Lower leg skin (tissue), 4 donors: Measurements from ENCODE around the gene DCDC2. TPM values are rescaled to one million over a fixed set of nuclear protein-coding genes. Genes with fewer than 3 reads are reported as not detected.

ENCODE experiments used
- DNase-seq, 2 donors: peaks; one replicate each; pipeline ENCODE4 v3.0.0-alpha.2; 2019; ENCODE audit warnings: low spot score in 2 of 2
- H3K4me3 ChIP-seq: fragments of 200-600 bp; sonication (generic); 2 replicates; pipeline ENCODE4 v1.5.1; 2017; ENCODE audit warnings: mild to moderate bottlenecking, low read depth; ENCODE audit not compliant: poor library complexity, severe bottlenecking
- POLR2A ChIP-seq, 2 donors: fragments of 450-650 bp; IDR thresholded peaks; one replicate each; pipeline ENCODE4 v1.6.1; 2016 to 2017; ENCODE audit warnings: antibody characterized with exemption in 2 of 2, mild to moderate bottlenecking in 1 of 2, moderate library complexity in 1 of 2
- WGBS, 2 donors: methylation state at CpG; one replicate each; pipeline ENCODE4 v1.1.5; 2018; 5-methylcytosine and 5-hydroxymethylcytosine counted together
- intact Hi-C: fragments of 100-400 bp; cut with DNase I; formaldehyde crosslinking; loops from one replicate; pipeline ENCODE4 v1.15.0; 2023; ENCODE audit warnings: low total_unique reads
- total RNA-seq, 4 donors: library from RNA; depleted of rRNA; stranded (reverse); fragments of >200 nt; gene quantifications; one replicate each; pipeline ENCODE4 v1.1.0, GENCODE V29; 2016
- TF ChIP-seq, protein P1 (sequence below), 3 donors: fragments of 450-650 bp; IDR thresholded peaks; one replicate each; pipeline ENCODE4 v1.5.1; 2016; ENCODE audit warnings: antibody characterized with exemption in 3 of 3, mild to moderate bottlenecking in 3 of 3, moderate library complexity in 2 of 3

Gene DCDC2
- total RNA-seq, 4 donors from 2014 or later = 0.10 to 0.20 TPM; not detected in 2

- WGBS, 2 donors = 48 to 56% methylated on average over 7 of the region's 7 CpGs
- H3K4me3 ChIP-seq = no peak overlapping the region
- no peak for DNase-seq
- intact Hi-C loops = no loop called here
- no peak for TF ChIP-seq POLR2A (IDR thresholded peaks at IDR 0.05)
- TF ChIP-seq, protein P1, sequence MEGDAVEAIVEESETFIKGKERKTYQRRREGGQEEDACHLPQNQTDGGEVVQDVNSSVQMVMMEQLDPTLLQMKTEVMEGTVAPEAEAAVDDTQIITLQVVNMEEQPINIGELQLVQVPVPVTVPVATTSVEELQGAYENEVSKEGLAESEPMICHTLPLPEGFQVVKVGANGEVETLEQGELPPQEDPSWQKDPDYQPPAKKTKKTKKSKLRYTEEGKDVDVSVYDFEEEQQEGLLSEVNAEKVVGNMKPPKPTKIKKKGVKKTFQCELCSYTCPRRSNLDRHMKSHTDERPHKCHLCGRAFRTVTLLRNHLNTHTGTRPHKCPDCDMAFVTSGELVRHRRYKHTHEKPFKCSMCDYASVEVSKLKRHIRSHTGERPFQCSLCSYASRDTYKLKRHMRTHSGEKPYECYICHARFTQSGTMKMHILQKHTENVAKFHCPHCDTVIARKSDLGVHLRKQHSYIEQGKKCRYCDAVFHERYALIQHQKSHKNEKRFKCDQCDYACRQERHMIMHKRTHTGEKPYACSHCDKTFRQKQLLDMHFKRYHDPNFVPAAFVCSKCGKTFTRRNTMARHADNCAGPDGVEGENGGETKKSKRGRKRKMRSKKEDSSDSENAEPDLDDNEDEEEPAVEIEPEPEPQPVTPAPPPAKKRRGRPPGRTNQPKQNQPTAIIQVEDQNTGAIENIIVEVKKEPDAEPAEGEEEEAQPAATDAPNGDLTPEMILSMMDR (IDR thresholded peaks at IDR 0.05) = no peak
Measured at GRCh38 chr6:24122139-24122538, 235.7 kb downstream of the DCDC2 start.

Other genes with a start within 250 kb of the DCDC2 start
- gene NRSN1, start 231.8 kb downstream of the DCDC2 start, total RNA-seq = not detected
- 10 to 100 TPM; 16.0 to 25.4 (median 20.6) TPM for gene MRS2, start 44.9 kb upstream of the DCDC2 start, total RNA-seq
- gene GPLD1, start 131.5 kb upstream of the DCDC2 start, total RNA-seq = 10 to 100 TPM; 24.4 to 69.6 (median 50.8) TPM
- gene ALDH5A1, start 136.9 kb upstream of the DCDC2 start, total RNA-seq = 10 to 100 TPM; 10.9 to 16.5 (median 14.3) TPM